HG03095 (cell line): ENCODE results near the gene TMEM59.
A peak's percentile ranks its signal among the peaks of the same experiment; 100 is the strongest.
"Not testable (repeated sequence)": the region's sequence is repeated elsewhere in the genome, so short reads cannot be mapped to it uniquely, and the experiment has no call there.

Experiments
- ATAC-seq: cut with Tn5 transposase; IDR thresholded peaks from one replicate; pipeline ENCODE4 v1.9.1; 2021; ENCODE audit warnings: moderate library complexity; ENCODE audit not compliant: unreplicated experiment

The TMEM59 gene

DNA sequence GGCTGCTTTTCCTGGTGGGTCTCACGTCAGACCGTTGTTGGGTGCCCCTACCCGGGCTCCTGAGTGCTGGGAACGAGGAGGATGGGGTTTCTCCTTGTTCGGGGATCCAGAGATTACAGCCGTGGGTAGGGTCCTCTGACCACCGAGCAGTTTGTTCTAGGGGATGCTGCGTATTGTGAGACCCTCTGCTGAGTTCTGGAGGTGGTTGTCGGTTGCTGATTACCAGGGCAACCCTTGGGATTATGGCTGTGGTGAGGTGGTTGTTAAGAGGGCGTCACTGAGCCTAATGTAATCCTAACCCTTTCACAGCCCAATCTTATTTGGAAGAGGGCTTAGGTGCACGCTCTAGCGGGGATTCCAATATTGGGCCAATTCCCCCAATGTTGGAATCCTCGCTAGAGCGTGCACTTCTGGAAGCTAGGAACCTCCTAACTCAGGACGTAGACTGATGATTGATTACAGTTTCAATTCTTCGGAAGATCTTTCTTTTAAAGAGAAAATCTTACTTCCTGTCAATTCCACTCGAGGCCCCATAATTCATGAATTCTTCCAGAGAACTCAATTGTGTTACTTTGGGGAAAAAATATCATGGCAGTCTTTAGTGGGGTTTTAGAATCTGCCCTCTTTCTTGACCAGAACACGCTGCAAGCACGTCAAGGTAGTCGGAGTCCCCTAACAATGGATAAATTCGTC is 887 bp upstream of the TMEM59 start:
- ATAC-seq: no peak

DNA sequence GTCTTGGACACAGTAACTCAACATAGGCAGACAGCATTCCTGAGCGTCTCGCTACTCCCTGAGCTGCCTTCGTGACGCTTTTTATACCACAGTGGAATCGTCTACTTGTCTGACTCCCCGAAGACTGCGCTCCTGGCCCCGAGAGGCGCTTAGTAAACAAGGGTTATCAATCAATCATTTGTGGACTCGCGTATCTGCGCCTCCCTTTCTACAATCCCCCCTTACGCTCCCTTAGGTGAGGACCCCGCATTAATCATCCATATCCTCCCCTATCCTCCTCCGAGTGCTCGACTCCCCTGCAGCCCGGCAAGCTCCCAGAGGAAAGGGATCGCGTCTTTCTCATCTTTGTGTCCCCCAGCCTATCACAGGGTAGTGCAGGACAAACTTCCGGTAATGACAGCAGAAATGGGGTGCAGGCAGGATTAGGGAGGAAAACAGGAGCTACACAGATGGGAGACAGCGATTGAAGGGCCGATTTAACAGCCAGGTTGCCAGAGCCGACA is 522 bp downstream of the TMEM59 start:
- peak; percentile 12 for ATAC-seq

DNA sequence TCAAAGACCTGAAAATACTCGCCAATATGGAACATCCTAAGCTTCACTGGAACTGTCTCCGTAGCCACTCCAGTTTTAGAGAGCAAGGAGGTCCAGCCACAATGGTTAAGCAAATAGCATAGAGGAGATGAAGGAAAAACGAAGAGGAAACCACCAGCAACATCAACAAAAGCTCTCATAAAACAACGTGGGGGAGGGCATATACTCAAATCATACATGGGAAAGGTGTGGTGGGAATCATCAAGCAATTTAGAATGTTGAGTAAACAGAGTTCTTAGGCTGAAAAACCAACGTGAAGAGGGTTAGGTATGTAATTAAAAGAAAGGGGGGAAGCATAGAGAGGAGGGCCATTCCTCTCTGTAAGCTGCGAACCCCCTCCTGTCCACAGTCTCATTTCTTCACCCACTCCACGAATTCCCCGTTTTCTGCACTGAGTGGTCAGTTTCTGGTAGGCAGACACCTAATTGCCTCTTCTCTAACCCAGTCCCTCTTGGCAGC is 1.0 kb downstream of the TMEM59 start:
- no peak for ATAC-seq

DNA sequence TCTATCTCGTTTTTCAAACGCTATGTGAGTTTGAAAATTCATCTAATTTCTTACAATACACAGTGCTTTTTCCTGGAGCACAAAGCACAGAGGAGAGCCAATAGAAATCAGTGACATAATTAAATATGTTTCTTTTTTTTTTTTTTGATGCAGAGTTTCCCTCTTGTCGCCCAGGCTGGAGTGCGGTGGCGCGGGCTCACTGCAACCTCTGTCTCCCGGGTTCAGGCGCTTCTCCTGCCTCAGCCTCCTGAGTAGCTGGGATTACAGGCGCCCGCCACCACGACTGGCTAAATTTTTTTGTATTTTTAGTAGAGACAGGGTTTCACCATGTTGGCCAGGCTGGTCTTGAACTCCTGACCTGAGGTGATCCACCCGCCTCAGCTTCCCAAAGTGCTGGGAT is 2.6 kb downstream of the TMEM59 start:
- ATAC-seq: not testable (repeated sequence)

DNA sequence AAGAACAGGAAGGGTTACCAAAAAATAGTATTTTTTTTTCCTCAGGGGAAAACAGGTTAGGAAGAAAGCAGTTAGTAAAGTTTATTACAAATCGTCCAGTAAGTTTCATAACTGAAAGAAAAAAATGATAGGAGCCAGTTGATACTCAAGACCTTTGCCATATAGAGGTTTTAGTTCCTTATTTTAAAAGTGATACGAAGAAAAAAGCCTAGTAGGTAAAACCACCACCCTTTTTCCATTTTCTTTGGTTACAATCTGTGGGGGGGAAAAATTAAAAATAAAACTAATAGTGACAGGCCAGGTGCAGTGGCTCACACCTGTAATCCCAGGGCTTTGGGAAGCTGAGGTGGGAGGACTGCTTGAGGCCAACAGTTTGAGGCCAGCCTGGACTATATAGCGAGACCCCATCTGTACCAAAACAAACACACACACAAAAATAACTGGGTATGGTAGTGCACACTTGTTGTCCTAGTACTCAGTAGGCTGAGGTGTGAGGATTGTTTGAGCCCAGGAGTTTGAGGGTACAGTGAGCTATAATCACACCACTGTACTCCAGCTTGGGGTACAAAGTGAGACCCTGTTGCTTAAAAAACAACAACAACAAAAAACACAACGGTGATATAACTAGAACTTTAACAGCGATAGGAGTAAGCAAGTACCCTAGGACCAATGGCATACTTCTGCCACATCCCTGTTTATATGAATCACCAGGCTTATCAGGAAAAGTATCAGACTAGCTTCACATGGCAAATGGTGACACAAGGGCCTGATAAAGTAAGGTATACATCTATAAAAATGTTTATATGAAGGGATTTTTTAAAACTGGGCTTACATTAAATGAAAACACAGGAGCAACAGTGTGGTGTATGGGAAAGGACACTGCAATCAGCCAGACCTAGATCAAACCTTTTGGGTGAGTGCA is 5.4 kb downstream of the TMEM59 start:
- no peak for ATAC-seq

DNA sequence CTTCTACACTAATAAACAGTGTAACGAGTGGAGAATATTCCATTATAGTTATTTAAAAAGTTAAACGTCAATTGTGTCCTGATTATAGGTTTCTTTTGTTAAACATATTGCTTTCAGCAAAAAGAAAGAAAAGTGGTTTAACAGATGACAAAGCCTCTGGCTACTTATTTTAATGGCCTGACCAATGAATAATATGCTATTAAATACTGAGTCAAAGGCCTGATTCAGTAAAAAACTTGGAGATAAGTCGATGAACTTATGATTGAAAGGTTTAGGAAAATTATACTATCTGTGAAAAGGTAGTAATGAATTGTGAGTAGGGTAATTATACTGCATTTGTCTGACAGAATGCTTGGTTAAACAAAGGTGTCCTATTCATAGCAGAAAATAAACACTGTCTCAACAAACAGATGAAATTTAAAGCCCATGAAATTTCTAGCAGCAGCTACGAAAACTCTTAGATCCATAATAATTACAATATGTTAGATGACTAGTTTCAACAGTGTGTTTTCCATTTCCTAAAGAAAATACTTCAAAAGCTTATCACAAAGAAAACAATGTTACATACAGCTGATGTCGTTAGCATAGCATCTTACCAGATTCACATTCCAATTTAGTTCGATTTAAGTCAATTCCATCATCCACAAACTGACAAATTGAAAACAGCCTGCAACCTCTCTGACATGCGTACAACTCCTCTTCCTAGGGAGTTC is 6.2 kb downstream of the TMEM59 start:
- no peak for ATAC-seq

DNA sequence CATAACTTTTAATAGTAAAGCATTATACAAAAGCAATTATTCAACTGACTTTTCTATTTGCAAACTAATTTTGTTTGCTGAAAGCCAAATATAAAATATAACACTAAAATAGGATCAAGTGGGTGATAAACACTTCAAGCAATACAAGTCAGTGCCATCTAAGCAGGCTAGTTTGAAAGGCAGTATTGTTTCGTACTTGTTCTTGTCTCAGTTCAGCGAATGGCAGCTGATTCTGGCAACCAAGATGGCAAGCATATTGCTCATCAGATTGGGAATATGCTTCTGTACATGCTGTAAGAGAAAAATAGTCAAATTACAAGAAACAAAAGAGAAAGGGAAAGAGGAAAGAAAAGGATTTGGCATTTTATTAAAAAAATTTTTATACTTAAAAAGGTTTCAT is 7.5 kb downstream of the TMEM59 start:
- ATAC-seq: no peak

DNA sequence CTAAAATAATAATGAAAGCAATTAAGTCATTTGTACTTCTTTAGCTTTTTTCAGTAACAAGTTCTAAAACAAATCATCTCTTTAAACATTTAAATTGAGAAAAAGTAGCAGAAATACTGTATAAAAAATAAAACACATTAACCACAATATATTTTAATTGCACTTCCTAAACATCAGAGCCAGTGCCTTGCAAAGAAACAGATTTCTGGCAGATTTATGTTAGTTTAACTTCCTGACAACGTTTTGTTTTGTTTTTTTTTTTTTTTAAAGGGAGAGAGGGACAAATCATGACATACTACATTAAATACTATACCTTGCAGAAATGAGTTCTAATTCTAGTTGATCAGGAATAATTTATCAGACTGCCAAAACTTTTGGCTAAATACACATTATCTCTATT is 11.2 kb downstream of the TMEM59 start:
- ATAC-seq: no peak

DNA sequence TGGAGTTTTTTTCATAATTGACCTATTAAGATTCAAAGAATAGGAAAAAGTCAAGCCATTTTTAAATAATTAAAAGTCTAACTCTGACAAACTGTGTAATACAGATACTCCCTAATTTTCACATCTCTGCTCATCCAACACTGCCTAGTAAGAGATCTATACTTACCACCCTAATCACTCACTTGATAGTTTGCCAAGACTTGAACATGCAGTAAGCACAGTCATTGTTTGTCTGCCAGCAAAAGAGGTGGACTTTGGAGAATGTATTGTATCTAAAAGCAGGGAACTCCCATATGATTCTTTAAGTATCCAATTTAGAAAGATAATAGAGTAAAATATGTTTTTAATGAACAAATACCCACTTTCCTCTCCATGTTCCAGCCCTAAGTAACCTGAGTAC is 15.5 kb downstream of the TMEM59 start:
- ATAC-seq: no peak

DNA sequence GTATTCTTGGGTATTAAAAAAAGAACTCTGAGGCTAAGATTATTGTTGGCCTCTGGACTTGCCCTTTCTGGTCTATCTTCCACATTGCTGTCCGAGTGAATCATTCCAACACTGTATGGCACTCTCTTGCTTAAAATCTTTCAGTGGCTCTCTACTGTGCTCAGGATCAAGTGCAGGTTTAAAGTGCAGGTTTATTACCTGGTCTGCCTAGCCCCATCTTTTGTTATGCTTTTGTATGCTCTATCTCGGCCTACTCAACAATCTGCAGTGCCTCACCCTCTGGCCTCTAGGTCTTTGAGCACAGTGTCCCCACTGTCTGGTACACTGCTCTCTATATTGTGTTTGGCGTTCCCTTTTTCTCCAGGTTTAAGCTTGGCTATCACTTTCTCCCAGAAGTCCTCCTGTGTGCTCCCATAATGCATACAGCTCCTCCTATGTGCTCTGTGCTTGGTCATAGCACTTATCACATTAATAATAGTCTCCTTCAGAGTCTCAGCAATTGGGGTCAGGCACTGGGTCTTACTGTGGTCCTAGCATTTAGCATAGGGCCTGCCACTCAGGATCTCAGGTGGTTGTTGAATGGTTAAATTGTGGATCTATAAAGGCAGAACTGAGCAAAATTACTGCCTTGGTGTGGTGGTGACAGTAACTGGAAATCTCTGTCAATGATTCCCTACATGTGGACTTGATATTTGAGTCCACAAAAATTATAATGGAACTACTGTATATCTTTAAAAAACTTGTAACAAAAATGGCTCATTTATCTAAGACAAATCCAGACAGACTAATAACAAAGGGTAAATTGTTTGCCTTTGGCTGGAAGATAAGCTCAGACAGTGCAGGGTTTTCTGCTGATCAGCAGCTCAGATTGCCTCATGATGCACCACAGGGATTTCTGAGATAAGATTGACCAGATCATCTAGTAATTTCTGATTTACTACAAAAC is 24.4 kb downstream of the TMEM59 start:
- ATAC-seq: no peak

DNA sequence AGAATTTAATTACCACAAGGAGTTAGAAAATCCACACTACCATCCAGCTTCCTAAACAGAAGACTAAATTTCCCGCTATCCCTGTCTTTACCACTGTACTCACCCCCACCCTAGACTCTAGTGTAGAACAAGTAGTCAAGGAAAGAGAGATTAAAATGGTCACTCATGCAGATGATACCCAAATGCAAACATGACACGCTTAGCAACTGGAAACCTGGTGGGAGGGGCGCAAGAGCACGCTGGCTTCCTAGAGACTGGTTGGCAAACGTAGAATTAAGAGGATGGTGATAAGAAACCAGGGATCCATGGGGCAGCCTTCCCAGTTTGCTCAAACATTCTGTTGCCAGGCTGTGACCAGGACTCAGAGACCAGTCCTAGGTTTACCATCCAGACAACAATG is 25.2 kb downstream of the TMEM59 start:
- no peak for ATAC-seq

DNA sequence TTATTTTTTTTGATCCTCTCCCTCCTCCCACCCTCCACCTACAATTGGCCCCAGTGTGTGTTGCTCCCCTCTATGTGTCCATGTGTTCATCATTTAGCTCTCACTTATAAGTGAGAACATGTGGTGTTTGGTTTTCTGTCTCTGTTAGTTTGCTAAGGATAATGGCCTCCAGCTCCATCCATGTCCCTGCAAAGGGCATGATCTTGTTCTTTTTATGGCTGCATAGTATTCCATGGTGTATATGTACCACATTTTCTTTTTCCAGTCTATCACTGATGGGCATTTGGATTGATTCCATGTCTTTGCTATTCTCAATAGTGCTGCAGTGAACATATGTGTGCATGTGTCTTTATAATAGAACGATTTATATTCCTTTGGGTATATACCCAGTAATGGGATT is 28.2 kb downstream of the TMEM59 start:
- ATAC-seq: not testable (repeated sequence)

DNA sequence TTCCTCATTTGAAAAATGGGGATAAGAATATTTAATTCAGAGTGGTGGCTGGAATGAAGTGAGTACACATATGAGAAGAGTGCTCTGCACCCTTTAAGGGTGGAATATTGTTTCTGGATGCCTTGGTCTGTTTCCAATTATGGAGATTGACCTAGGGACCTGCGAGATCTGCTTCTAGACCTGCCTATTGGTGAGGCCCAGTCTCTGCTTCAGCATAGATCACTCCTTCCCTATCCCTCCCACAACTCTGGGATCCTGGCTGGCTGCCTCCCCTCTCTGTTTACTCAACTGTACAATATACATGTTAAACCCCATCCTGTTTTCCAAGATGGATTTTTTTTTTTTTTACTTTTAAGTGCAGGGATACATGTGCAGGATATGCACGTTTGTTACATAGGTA is 28.6 kb downstream of the TMEM59 start:
- no peak for ATAC-seq

DNA sequence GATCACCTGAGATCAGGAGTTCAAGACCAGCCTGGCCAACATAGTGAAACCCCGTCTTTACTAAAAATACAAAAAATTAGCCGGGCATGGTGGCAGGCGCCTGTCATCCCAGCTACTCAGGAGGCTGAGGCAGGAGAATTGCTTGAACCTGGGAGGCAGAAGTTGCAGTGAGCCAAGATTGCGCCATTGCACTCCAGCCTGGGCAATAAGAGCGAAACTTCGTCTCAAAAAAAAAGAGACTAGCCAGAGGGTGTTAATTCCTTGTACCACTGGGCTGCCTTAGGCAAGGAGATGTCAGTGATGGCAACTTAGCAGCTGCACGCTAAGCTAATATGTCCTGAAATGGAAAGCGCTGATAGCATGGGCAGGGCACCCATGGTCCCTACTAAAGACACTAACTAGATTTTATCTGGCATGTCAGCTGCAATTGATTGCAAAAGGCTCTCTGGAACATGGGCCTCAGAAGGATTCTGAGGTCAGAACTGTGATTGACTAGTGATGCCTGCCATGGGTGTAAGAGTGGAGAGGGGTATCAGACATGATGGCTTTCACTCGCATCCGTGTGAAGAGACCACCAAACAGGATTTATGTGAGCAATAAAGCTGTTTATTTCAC is 33.3 kb downstream of the TMEM59 start:
- not testable (repeated sequence) for ATAC-seq

DNA sequence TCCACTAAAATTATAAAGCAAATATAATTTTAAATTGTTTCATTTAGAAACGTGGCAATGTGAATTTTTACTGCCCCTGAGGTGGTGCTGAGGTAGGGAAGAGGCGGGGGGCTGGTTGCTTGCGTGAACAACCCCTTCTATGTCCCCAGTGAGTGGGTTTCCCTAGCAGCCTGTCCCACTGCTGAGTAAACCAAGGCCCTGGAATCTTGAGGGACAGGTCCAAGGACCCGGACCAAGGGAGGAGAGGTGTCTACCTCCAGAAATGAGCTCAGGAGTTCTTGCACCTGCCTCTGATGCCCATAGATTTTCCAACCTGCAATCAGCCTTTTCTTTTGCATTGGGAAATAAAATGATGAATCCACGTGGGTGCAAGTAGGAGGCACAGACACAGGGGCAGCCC is 34.4 kb downstream of the TMEM59 start:
- no peak for ATAC-seq

DNA sequence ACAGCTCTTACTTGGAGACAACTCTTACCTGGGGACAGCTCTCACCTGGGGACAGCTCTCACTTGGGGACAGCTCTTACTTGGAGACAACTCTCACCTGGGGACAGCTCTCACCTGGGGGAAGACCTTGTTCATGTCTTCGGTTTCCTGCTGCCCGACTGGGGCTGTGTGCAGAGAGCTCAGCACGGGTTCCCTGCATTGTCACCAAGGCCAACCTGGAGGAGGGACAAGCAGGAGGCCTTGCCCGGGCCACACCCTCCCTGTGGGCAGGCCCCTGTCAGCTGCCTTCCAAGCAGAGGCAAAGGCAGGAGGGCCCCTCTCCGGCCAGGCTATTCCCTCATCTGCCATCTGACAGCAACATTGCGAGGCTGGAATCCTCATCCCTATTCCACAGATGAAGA is 35.0 kb downstream of the TMEM59 start, which contains the start of gene LDLRAD1:
Gene LDLRAD1, minus strand, starts transcription at position 208 of the 400 bp plus-strand sequence. Its CDS starts 74 bp downstream, at position 134.
- no peak for ATAC-seq

DNA sequence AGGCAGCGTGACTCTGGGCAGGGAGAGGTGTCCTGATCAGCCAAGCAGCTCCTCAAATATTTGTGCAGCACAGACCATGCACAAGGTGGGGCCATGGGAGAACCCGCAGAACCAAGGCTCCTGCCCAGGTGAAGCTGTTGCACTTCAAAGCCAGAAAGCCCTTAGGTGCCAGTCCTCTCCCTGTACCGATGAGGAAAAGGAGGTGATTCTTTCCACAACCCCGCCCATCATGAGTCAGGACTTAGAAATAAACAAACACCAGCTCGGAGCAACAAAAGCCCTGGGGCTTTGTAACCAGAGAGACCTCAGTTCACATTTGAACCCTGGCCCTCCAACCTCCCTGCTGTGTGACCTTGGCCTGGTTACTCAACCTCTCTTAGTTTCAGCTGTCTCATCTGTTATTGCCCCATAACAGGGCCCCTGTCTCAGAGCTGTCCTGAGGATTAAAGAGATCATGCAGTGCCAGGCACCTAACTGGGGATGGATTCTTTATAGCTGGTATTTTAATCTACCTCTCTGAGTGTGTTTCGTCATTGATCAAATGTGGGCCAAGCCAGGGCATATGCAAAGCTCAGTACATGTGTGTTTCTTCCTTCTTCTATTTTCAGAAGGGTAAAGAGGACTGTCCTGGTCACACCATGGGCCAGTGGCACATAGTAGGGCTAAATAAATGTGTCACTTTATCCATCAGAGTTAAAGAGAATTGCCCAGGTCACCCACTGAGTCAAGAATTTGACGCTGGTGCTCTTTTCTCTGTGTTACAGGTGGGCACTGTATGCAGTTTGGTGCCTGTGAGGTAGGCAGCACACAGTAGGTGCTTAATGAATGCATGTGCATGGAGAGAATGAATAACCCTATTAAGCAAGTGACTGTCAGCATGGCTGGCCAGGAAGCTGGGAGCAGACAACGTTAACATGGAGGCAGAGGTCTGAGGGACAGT is 36.4 kb downstream of the TMEM59 start:
- no peak for ATAC-seq

DNA sequence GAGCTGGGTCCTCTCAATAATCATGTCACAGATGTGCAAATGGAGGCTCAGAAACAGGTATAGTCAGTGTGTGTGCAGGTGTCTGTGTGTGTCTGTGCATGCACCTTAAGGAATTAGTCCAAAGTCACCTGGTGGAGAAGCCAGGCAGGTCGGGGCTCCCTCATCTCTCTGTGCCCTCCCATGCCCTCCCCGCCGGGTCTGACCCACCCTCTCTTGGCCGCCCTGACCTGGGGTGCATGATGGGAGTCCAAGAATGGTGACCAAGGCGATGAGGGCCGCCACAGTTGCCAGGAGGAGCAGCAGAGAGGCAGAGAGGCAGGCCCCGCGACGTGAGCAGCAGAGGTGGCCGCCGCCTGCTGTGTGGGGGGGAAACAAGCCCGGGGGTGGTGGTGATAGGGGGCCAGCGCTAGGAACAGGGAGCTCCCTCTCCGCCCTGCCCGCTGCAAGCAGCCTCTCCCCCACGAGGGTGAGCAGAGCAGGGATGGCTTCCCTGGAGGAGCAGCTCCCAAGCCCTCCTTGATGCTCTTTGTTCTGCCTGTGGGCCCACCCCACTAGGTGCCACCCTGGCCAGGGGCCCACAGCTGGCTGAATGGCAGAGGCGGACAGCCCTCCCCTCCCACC is 38.9 kb downstream of the TMEM59 start:
- no peak for ATAC-seq
